ENCODE data around the gene UBXN7. TPM values are rescaled to one million over a fixed set of nuclear protein-coding genes. Genes with fewer than 3 reads are reported as not detected.
A peak's percentile ranks its signal among the peaks of the same experiment; 100 is the strongest.

UBXN7 gene
- total RNA-seq, 2 donors from 2014 or later: 109 to 120 TPM

DNA sequence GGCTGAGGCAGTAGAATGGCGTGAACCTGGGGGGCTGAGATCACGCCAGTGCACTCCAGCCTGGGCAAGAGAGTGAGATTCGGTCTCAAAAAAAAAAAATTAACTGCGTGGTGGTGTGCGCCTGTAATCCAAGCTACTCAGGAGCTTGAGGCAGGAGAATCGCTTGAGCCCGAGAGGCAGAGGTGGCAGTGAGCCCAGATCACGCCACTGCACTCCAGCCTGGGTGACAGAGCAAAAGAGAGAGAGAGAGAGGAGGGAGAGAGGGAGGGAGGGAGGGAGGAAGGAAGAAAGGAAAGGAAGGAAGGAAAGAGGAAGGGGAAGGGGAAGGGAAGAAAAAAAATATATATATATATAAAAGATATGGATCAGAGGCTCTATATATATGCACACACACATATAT lies 100.1 kb downstream of the UBXN7 start:
- Histone ChIP-seq H3K27me3 (ENCODE audit: control insufficient read depth, insufficient read depth, low read length, poor library complexity, severe bottlenecking) (no peaks in the 10 kb centered on the region), H3K9ac (ENCODE audit: extremely low read depth, low read length, poor library complexity, severe bottlenecking) (no peak overlapping the region), H3K4me1 (ENCODE audit: control insufficient read depth, insufficient read depth, low read length) (no peaks in the 10 kb centered on the region), H3K9me3 (ENCODE audit: control insufficient read depth, low read length) (no peaks in the 10 kb centered on the region), H3K36me3 (ENCODE audit: control insufficient read depth, insufficient read depth, low read length) (no peaks in the 10 kb centered on the region), H3K4me3 (ENCODE audit: low read length) (no peak overlapping the region), H3K27ac (ENCODE audit: low read depth, low read length) (no peak overlapping the region)
- Mint-ChIP-seq H3K27me3 (ENCODE audit: insufficient read depth) (no peaks in the 10 kb centered on the region), H3K4me1 (peaks cover 5% of the 10 kb centered on the region), H3K4me3 (no peak overlapping the region), H3K9me3 (no peaks in the 10 kb centered on the region), H3K27ac (no peak overlapping the region), H3K36me3 (ENCODE audit: low read depth) (no peaks in the 10 kb centered on the region)
- 93 to 94% methylated on average over 8 of the region's 8 CpGs for WGBS, 2 experiments (ENCODE audit: insufficient coverage in 1 of 2, insufficient read length in 1 of 2)
- TF ChIP-seq, protein P1, sequence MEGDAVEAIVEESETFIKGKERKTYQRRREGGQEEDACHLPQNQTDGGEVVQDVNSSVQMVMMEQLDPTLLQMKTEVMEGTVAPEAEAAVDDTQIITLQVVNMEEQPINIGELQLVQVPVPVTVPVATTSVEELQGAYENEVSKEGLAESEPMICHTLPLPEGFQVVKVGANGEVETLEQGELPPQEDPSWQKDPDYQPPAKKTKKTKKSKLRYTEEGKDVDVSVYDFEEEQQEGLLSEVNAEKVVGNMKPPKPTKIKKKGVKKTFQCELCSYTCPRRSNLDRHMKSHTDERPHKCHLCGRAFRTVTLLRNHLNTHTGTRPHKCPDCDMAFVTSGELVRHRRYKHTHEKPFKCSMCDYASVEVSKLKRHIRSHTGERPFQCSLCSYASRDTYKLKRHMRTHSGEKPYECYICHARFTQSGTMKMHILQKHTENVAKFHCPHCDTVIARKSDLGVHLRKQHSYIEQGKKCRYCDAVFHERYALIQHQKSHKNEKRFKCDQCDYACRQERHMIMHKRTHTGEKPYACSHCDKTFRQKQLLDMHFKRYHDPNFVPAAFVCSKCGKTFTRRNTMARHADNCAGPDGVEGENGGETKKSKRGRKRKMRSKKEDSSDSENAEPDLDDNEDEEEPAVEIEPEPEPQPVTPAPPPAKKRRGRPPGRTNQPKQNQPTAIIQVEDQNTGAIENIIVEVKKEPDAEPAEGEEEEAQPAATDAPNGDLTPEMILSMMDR (conservative IDR thresholded peaks at IDR 0.05): no peak
- DNase-seq: peak; percentile 17

DNA sequence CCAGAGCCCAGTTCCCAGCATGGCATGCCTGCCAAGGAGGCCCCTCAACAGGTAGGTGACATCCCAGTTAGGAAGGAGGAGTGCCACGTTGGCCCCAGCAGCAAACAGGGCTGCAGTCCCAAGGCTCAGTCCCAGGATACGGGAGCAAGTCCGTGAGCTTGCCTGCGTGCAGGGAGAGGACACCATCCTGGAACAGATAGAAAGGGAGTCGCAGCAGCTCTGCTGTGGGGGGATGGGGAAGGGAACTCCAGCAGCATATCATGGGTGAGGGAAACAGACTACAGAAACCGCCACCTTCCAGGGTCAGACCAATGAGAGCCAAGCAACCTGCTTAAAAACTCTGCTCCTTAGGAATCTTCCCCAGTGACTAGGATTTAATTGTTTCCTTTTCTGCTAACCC lies 104.8 kb downstream of the UBXN7 start:
- Mint-ChIP-seq H3K27me3 (ENCODE audit: insufficient read depth) (no peaks in the 10 kb centered on the region), H3K9me3 (no peaks in the 10 kb centered on the region), H3K27ac (peak overlapping the region; percentile 6), H3K4me3 (no peak overlapping the region), H3K36me3 (ENCODE audit: low read depth) (no peaks in the 10 kb centered on the region), H3K4me1 (peaks cover 5% of the 10 kb centered on the region)
- no peak overlapping the region for H3K4me3 ChIP-seq (ENCODE audit: low read length)
- no peak overlapping the region for H3K9ac ChIP-seq (ENCODE audit: extremely low read depth, low read length, poor library complexity, severe bottlenecking)
- 62 to 72% methylated on average over 3 to 6 of the region's 6 CpGs for WGBS, 2 experiments (ENCODE audit: insufficient coverage in 1 of 2, insufficient read length in 1 of 2)
- no peaks in the 10 kb centered on the region for H3K4me1 ChIP-seq (ENCODE audit: control insufficient read depth, insufficient read depth, low read length)
- no peaks in the 10 kb centered on the region for H3K27me3 ChIP-seq (ENCODE audit: control insufficient read depth, insufficient read depth, low read length, poor library complexity, severe bottlenecking)
- H3K9me3 ChIP-seq (ENCODE audit: control insufficient read depth, low read length): no peaks in the 10 kb centered on the region
- DNase-seq: peak; percentile 58
- no peaks in the 10 kb centered on the region for H3K36me3 ChIP-seq (ENCODE audit: control insufficient read depth, insufficient read depth, low read length)
- H3K27ac ChIP-seq (ENCODE audit: low read depth, low read length): no peak overlapping the region
- TF ChIP-seq, protein P1 (conservative IDR thresholded peaks at IDR 0.05): no peak

DNA sequence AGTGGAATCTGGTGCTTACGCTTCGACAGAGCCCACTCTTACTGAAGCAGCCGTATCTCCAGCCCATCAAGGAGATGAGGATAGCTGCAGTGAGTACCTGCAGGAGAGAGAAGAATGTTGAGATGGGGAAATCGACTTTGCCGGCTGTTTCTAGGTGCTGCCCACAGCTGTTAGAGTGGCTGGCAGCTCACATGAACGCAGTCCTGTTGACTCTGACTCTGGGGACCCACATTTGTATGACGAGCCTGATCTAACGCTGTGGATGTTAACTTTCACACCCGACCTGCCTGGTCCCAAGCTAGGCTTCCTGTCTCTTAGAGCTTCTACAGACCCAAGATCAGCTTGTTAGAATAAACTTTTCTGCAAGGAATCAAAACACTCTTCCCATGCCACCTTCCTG lies 105.3 kb downstream of the UBXN7 start:
- Mint-ChIP-seq H3K4me3 (no peak overlapping the region), H3K4me1 (peaks cover 5% of the 10 kb centered on the region), H3K36me3 (ENCODE audit: low read depth) (no peaks in the 10 kb centered on the region), H3K27ac (no peak overlapping the region), H3K9me3 (no peaks in the 10 kb centered on the region), H3K27me3 (ENCODE audit: insufficient read depth) (no peaks in the 10 kb centered on the region)
- Histone ChIP-seq H3K9me3 (ENCODE audit: control insufficient read depth, low read length) (no peaks in the 10 kb centered on the region), H3K27me3 (ENCODE audit: control insufficient read depth, insufficient read depth, low read length, poor library complexity, severe bottlenecking) (no peaks in the 10 kb centered on the region), H3K27ac (ENCODE audit: low read depth, low read length) (no peak overlapping the region), H3K36me3 (ENCODE audit: control insufficient read depth, insufficient read depth, low read length) (no peaks in the 10 kb centered on the region), H3K4me1 (ENCODE audit: control insufficient read depth, insufficient read depth, low read length) (no peaks in the 10 kb centered on the region), H3K4me3 (ENCODE audit: low read length) (no peak overlapping the region), H3K9ac (ENCODE audit: extremely low read depth, low read length, poor library complexity, severe bottlenecking) (no peak overlapping the region)
- 76 to 77% methylated on average over 9 of the region's 9 CpGs for WGBS, 2 experiments (ENCODE audit: insufficient coverage in 1 of 2, insufficient read length in 1 of 2)
- TF ChIP-seq, protein P1 (conservative IDR thresholded peaks at IDR 0.05): no peak
- DNase-seq: no peak
